OCI-LY3 (cell line): ENCODE data around the gene ADPRM.

Source experiments
- H2AFZ ChIP-seq: fragments of 200-600, 300-600 bp; shearing (Covaris generic); 2 replicates; pipeline ENCODE4 v1.6.0; 2014; ENCODE audit warnings: antibody characterized with exemption, low read depth, low read length
- H3K27ac ChIP-seq: fragments of 200-600, 300-600 bp; sonication (generic); 2 replicates; pipeline ENCODE4 v1.5.1; 2014; ENCODE audit warnings: mild to moderate bottlenecking, low read length, moderate library complexity, mixed read lengths
- H3K27me3 ChIP-seq: fragments of 200-600, 300-600 bp; sonication (generic); 2 replicates; pipeline ENCODE4 v1.6.1; 2014; ENCODE audit warnings: low read depth, low read length, mixed read lengths
- H3K36me3 ChIP-seq: fragments of 200-600, 300-600 bp; sonication (generic); replicated peaks from 2 replicates; pipeline ENCODE3; 2014; ENCODE audit warnings: low read depth, low read length, mixed read lengths
- H3K4me1 ChIP-seq: fragments of 300-600, 200-600 bp; sonication (generic); 2 replicates; pipeline ENCODE4 v1.6.1; 2014; ENCODE audit warnings: low read length, mixed read lengths
- H3K4me2 ChIP-seq: fragments of 200-600, 300-600 bp; sonication (generic); 2 replicates; pipeline ENCODE4 v1.6.1; 2014; ENCODE audit warnings: low read length, mixed read lengths
- H3K4me3 ChIP-seq: fragments of 300-600, 200-600 bp; sonication (generic); 2 replicates; pipeline ENCODE4 v1.5.1; 2014; ENCODE audit warnings: antibody characterized with exemption, mild to moderate bottlenecking, low read length, moderate library complexity
- H3K79me2 ChIP-seq: fragments of 300-600, 200-600 bp; shearing (Covaris generic); 2 replicates; pipeline ENCODE4 v1.6.1; 2014; ENCODE audit warnings: mild to moderate bottlenecking, low read length, mixed read lengths
- H3K9ac ChIP-seq: fragments of 300-600, 200-600 bp; shearing (Covaris generic); 2 replicates; pipeline ENCODE4 v1.6.0; 2014; ENCODE audit warnings: mild to moderate bottlenecking, low read length, moderate library complexity
- H3K9me3 ChIP-seq: fragments of 200-600, 300-600 bp; shearing (Covaris generic); 2 replicates; pipeline ENCODE4 v1.6.1; 2014; ENCODE audit warnings: low read length, mixed read lengths; ENCODE audit not compliant: insufficient read depth
- H4K20me1 ChIP-seq: fragments of 200-600, 300-600 bp; sonication (generic); 2 replicates; pipeline ENCODE4 v1.6.1; 2016; ENCODE audit warnings: low read length, mixed read lengths; ENCODE audit not compliant: insufficient read depth
- EZH2phosphoT487 ChIP-seq: fragments of 200-600 bp; shearing (Covaris generic); IDR thresholded peaks from 2 replicates; pipeline ENCODE4 v1.6.1; 2018; ENCODE audit warnings: antibody characterized with exemption, mixed run types, low read depth
- TF ChIP-seq, protein P1 (sequence below): fragments of 200-600, 300-600 bp; sonication (generic); IDR thresholded peaks from 2 replicates; pipeline ENCODE4 v1.5.1; 2014; ENCODE audit warnings: antibody characterized with exemption, low read length, low read depth

The ADPRM gene

DNA sequence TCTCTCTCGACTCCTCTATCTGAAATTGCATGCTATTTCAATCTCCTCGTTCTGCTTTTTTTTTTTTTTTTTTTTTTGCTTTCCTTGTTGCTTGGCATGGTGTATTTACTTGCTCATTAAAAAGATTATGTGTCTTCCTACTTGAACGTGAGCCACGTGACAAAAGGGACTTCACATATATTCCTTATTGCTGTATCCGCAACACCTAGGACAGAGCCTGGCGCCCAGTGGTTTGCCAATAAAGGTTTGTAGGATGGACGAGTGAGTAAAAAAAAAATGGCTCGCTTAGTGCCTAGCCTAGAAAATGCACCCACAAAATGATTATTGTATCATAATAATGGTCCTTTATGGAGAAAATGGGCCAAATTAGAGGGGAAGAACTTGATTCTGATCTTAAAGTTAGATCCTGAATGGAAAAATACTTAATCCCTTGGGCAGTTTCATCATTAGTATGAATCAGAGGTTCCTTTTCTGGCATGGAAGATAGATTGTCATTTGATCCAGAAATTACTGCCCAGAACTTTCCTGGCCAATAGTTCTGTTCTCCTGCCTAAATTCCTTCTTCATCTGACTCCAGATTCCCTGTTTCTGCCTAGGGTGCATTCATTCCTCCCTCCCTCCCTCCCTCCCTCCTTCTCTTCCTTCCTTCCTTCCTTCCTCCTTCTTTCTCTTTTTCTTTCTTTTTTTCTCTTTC, 46.1 kb downstream of the ADPRM start:
- no peaks in the 10 kb centered on the region for H3K9me3 ChIP-seq
- no peaks in the 10 kb centered on the region for H3K79me2 ChIP-seq
- H3K9ac ChIP-seq: no peak overlapping the region
- H3K4me2 ChIP-seq: no peak overlapping the region
- no peak overlapping the region for H2AFZ ChIP-seq
- H3K4me1 ChIP-seq: no peaks in the 10 kb centered on the region
- H3K27ac ChIP-seq: no peak overlapping the region
- H4K20me1 ChIP-seq: no peaks in the 10 kb centered on the region
- H3K4me3 ChIP-seq: no peak overlapping the region
- H3K36me3 ChIP-seq: no peaks in the 10 kb centered on the region
- no peaks in the 10 kb centered on the region; the same call in 1 of the 2 replicates for H3K27me3 ChIP-seq
- TF ChIP-seq EZH2phosphoT487: no peak
- TF ChIP-seq, protein P1, sequence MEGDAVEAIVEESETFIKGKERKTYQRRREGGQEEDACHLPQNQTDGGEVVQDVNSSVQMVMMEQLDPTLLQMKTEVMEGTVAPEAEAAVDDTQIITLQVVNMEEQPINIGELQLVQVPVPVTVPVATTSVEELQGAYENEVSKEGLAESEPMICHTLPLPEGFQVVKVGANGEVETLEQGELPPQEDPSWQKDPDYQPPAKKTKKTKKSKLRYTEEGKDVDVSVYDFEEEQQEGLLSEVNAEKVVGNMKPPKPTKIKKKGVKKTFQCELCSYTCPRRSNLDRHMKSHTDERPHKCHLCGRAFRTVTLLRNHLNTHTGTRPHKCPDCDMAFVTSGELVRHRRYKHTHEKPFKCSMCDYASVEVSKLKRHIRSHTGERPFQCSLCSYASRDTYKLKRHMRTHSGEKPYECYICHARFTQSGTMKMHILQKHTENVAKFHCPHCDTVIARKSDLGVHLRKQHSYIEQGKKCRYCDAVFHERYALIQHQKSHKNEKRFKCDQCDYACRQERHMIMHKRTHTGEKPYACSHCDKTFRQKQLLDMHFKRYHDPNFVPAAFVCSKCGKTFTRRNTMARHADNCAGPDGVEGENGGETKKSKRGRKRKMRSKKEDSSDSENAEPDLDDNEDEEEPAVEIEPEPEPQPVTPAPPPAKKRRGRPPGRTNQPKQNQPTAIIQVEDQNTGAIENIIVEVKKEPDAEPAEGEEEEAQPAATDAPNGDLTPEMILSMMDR: no peak

DNA sequence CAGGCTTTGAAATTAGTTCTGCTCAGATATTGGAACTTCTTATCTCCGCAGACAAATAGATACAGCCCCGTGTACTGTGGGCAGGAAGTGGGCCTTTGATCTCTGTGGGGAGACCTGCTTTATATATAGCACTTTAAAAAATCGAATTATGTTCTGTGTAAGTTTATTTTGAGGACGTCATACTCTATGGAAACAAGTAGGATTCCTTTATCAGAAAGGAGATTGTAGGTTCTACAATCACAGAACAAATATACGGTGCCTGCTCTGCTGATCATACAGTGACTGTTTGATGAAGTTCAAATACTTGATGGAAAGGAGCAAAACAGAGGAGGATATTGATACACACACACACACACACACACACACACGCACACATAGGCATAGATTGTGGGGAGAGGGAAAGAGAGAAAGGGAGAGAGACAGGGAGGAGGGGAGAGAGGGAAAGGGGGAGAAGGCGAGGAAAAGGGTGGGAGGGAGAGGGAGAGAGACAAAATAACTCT, 47.2 kb downstream of the ADPRM start:
- H3K4me1 ChIP-seq: no peaks in the 10 kb centered on the region
- H3K4me2 ChIP-seq: no peak overlapping the region
- H3K27me3 ChIP-seq: no peaks in the 10 kb centered on the region; the same call in 1 of the 2 replicates
- H3K79me2 ChIP-seq: no peaks in the 10 kb centered on the region
- H3K4me3 ChIP-seq: no peak overlapping the region
- H3K27ac ChIP-seq: no peak overlapping the region
- no peak overlapping the region for H3K9ac ChIP-seq
- no peaks in the 10 kb centered on the region for H4K20me1 ChIP-seq
- no peak overlapping the region for H2AFZ ChIP-seq
- no peaks in the 10 kb centered on the region for H3K9me3 ChIP-seq
- no peaks in the 10 kb centered on the region for H3K36me3 ChIP-seq
- TF ChIP-seq, protein P1: no peak
- TF ChIP-seq EZH2phosphoT487: no peak

DNA sequence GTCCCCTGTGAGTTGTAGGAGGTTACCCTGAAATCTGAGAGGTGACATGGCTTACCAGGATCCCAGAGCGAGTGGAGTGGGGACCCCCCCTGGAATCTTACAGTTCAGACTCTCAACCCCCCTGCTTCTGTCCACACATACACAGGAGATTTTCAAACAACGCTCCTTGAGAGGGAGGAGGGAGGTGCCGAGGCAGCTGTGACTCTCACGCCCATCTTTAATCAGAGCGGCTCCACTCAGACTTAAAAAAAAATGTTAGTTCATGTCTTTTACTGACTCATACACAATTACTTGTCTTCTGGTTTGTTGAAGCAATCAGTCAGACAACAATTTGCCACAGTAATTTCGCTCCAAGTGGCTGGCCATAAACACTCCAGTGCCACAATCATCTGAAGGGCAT, 47.8 kb downstream of the ADPRM start:
- TF ChIP-seq EZH2phosphoT487: no peak
- TF ChIP-seq, protein P1: no peak
- no peak overlapping the region for H3K9ac ChIP-seq

DNA sequence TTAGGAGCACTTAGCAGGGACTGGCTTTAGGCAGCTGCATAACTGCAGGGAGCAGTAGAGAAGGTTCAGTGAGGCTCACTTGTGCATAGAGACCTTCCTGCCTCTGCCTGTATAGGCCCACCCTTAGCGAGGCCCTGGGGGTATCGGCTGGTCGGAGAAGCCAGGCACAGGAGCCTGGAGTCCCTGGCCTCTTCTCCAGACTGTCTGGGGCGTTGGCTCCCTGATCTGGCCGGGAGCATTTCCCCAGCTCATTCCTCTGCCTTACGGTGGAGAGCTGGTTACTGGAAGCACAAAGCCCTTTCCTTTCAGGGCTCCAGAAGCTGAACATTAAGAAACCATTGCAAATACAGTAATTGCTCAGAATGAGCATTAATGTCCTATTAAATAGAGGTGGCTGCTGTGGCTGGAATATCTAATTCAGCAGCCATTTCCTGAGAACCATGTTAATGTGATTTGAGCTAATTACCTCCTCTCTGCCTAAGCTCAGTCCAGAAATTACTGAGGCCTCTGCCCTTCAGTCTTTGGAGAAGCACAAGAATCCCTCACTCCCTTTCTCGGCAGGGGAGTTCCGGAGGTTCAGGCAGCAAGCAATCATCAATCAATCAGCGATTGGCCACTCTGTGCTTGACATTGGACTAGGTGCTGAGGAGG, 51.3 kb downstream of the ADPRM start:
- Histone ChIP-seq H3K79me2 (no peaks in the 10 kb centered on the region), H3K9ac (no peak overlapping the region), H3K36me3 (no peaks in the 10 kb centered on the region), H3K9me3 (no peaks in the 10 kb centered on the region), H2AFZ (no peak overlapping the region), H3K4me1 (no peaks in the 10 kb centered on the region), H3K4me2 (no peak overlapping the region), H3K4me3 (no peak overlapping the region), H3K27me3 (no peaks in the 10 kb centered on the region; the same call in 1 of the 2 replicates), H4K20me1 (no peaks in the 10 kb centered on the region), H3K27ac (no peak overlapping the region)
- TF ChIP-seq EZH2phosphoT487: no peak
- TF ChIP-seq, protein P1: no peak

More for the DNA sequence above, 47.8 kb downstream of the ADPRM start:
- Histone ChIP-seq H4K20me1 (no peaks in the 10 kb centered on the region), H3K4me1 (no peaks in the 10 kb centered on the region), H3K27ac (no peak overlapping the region), H3K4me3 (no peak overlapping the region), H3K4me2 (no peak overlapping the region), H3K79me2 (no peaks in the 10 kb centered on the region), H3K27me3 (no peaks in the 10 kb centered on the region; the same call in 1 of the 2 replicates), H2AFZ (no peak overlapping the region), H3K9me3 (no peaks in the 10 kb centered on the region), H3K36me3 (no peaks in the 10 kb centered on the region)
